ENCODE measurements around the gene C13orf42. TPM values are rescaled to one million over a fixed set of nuclear protein-coding genes. Genes with fewer than 3 reads are reported as not detected.

Gene C13orf42
- total RNA-seq, 1 donor from 2014 or later, result not detected

DNA sequence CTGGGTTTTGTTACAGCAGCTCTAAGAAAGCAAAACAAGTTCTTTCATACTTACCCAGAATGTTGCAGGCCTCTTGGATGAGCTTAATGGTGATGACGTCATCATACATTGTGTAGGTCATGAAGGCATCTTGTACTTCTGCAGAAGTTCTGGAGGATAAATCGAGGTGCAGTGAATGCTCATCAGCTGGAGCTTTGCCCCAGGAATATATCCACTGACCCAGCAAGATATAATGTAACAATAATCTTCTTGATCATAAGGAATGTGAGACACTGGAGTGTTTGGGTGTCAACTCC lies 63.0 kb downstream of the C13orf42 start:
- Histone ChIP-seq H3K36me3 (no peaks in the 10 kb centered on the region), H3K27ac (replicated peaks) (no peak overlapping the region), H3K4me3 (no peak overlapping the region), H3K27me3 (ENCODE audit: low read depth) (no peaks in the 10 kb centered on the region), H3K9me3 (replicated peaks) (no peaks in the 10 kb centered on the region), H3K4me1 (no peaks in the 10 kb centered on the region)
- DNase-seq, result no peak
- intact Hi-C loops (cut with micrococcal nuclease), result no loop called here
- TF ChIP-seq CTCF (IDR thresholded peaks at IDR 0.05; ENCODE audit: borderline replicate concordance), result no peak

- DNase-seq, result no peak
- no peaks in the 10 kb centered on the region for H3K36me3 ChIP-seq
- H3K4me1 ChIP-seq, result no peaks in the 10 kb centered on the region
- H3K9me3 ChIP-seq (replicated peaks), result no peaks in the 10 kb centered on the region
- H3K27me3 ChIP-seq (ENCODE audit: low read depth), result no peaks in the 10 kb centered on the region
- intact Hi-C loops (cut with micrococcal nuclease), result no loop called here
- no peak for TF ChIP-seq CTCF (IDR thresholded peaks at IDR 0.05; ENCODE audit: borderline replicate concordance)
- no peak overlapping the region for H3K27ac ChIP-seq (replicated peaks)
- no peak overlapping the region for H3K4me3 ChIP-seq
These were observed 63.5 kb downstream of the C13orf42 start for GRCh38 chr13:51047434-51048165.

DNA sequence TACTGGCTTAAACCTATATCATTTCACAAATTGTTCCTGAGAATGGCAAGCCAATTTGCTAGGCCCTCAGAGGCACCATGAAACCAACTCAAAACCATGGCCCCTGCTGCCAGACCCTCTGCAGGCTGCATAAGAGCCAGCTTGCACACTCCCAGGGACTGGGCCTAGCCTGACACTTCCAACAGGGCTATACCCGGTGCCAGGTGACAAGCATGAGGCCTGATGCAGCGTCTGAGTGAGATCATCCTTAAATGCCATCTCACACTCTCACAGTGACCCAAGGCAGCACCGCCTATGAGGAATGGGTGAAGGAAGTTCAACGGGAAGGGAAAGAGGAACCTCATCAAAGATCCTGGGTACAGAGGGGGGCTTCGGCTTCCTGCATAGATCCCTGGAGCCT lies 65.6 kb downstream of the C13orf42 start:
- H3K9me3 ChIP-seq (replicated peaks), result no peaks in the 10 kb centered on the region
- H3K27me3 ChIP-seq (ENCODE audit: low read depth), result no peaks in the 10 kb centered on the region
- TF ChIP-seq CTCF (IDR thresholded peaks at IDR 0.05; ENCODE audit: borderline replicate concordance), result no peak
- H3K36me3 ChIP-seq, result no peaks in the 10 kb centered on the region
- no peak overlapping the region for H3K27ac ChIP-seq (replicated peaks)
- intact Hi-C loops (cut with micrococcal nuclease), result no loop called here
- H3K4me1 ChIP-seq, result no peaks in the 10 kb centered on the region
- no peak overlapping the region for H3K4me3 ChIP-seq
- no peak for DNase-seq

GRCh38 chr13:51044023-51044665 lies 66.9 kb downstream of the C13orf42 start:
- Histone ChIP-seq H3K27me3 (ENCODE audit: low read depth) (no peaks in the 10 kb centered on the region), H3K9me3 (replicated peaks) (no peaks in the 10 kb centered on the region), H3K27ac (replicated peaks) (no peak overlapping the region), H3K36me3 (no peaks in the 10 kb centered on the region), H3K4me1 (no peaks in the 10 kb centered on the region), H3K4me3 (no peak overlapping the region)
- TF ChIP-seq CTCF (IDR thresholded peaks at IDR 0.05; ENCODE audit: borderline replicate concordance), result no peak
- intact Hi-C loops (cut with micrococcal nuclease), result no loop called here
- no peak for DNase-seq

GRCh38 chr13:51043310-51043709 lies 67.8 kb downstream of the C13orf42 start:
- Histone ChIP-seq H3K27ac (replicated peaks) (no peak overlapping the region), H3K9me3 (replicated peaks) (no peaks in the 10 kb centered on the region), H3K4me1 (no peaks in the 10 kb centered on the region), H3K27me3 (ENCODE audit: low read depth) (no peaks in the 10 kb centered on the region), H3K36me3 (no peaks in the 10 kb centered on the region), H3K4me3 (no peak overlapping the region)
- intact Hi-C loops (cut with micrococcal nuclease), result no loop called here
- no peak for DNase-seq
- TF ChIP-seq CTCF (IDR thresholded peaks at IDR 0.05; ENCODE audit: borderline replicate concordance), result no peak
